ENCODE results near the gene FMNL1.

GRCh38 chr17:45227926-45228762 lies 6.5 kb downstream of the FMNL1 start:
- no peak for TF ChIP-seq CTCF (IDR thresholded peaks at IDR 0.05; ENCODE audit: borderline replicate concordance, extremely low read depth, low read length, poor library complexity, severe bottlenecking)
- TF ChIP-seq EZH2 (IDR thresholded peaks at IDR 0.05; ENCODE audit: borderline replicate concordance, low read depth, low read length, severe bottlenecking) = no peak
